ENCODE measurements around the gene AHDC1. TPM values are rescaled to one million over a fixed set of nuclear protein-coding genes. Genes with fewer than 3 reads are reported as not detected.

The AHDC1 gene
- total RNA-seq, 1 experiment from 2014 or later: 49.0 TPM

GRCh38 chr1:27592232-27592930, 11.6 kb downstream of the AHDC1 start (continued):
- no peak for TF ChIP-seq AFF4 (CRISPR knock-in tag; IDR thresholded peaks at IDR 0.05; ENCODE audit: borderline replicate concordance)
- TF ChIP-seq ERG (CRISPR knock-in tag; IDR thresholded peaks at IDR 0.05): no peak

GRCh38 chr1:27591622-27592021, 12.3 kb downstream of the AHDC1 start:
- TF ChIP-seq ZNF121 (CRISPR knock-in tag; IDR thresholded peaks at IDR 0.05): no peak
- no peak for TF ChIP-seq ZNF671 (CRISPR knock-in tag; IDR thresholded peaks at IDR 0.05)
- TF ChIP-seq ZMAT4 (CRISPR knock-in tag; IDR thresholded peaks at IDR 0.05): no peak
- no peak for TF ChIP-seq TP53 (CRISPR knock-in tag; IDR thresholded peaks at IDR 0.05)
- TF ChIP-seq PRDM15 (CRISPR knock-in tag; IDR thresholded peaks at IDR 0.05): no peak
- TF ChIP-seq ATF6 (CRISPR knock-in tag; IDR thresholded peaks at IDR 0.05): no peak
- TF ChIP-seq EMX1 (CRISPR knock-in tag; IDR thresholded peaks at IDR 0.05): no peak
- TF ChIP-seq AFF4 (CRISPR knock-in tag; IDR thresholded peaks at IDR 0.05; ENCODE audit: borderline replicate concordance): no peak
- no peak for TF ChIP-seq CREM (CRISPR knock-in tag; IDR thresholded peaks at IDR 0.05)
- no peak for TF ChIP-seq HMGXB4 (CRISPR knock-in tag; IDR thresholded peaks at IDR 0.05)
- TF ChIP-seq MLX (CRISPR knock-in tag; IDR thresholded peaks at IDR 0.05): no peak
- TF ChIP-seq NFATC4 (CRISPR knock-in tag; IDR thresholded peaks at IDR 0.05): no peak
- ATAC-seq (no peak), DNase-seq (ENCODE audit: low spot score) (no peak)
- no peak overlapping the region for H3K27ac Mint-ChIP-seq
- no peaks in the 10 kb centered on the region for H3K9me3 Mint-ChIP-seq
- no peaks in the 10 kb centered on the region for H3K36me3 Mint-ChIP-seq
- peaks cover 12% of the 10 kb centered on the region for H3K4me1 Mint-ChIP-seq
- H3K4me3 Mint-ChIP-seq: no peak overlapping the region
- CTCF ChIA-PET: interaction anchor here (1.8 to 13.6 kb wide), 6 partner anchors 9 to 78 kb away, joined by 3 to 366 read pairs (median 17); no protein-coding TSS in a partner anchor
- POLR2A ChIA-PET: no interaction called here
- no peaks in the 10 kb centered on the region for H3K27me3 Mint-ChIP-seq (ENCODE audit: low read depth)

Data from WTC11 (cell line).